Endothelial cell of umbilical vein (primary cell): ENCODE data around the gene UBE2Q2. TPM values are rescaled to one million over a fixed set of nuclear protein-coding genes. Genes with fewer than 3 reads are reported as not detected.

Experiments
- BruUV-seq: library from RNA; stranded (reverse); fragments of 400-500 nt; replicated peaks from 2 replicates; lab custom pipeline; 2021; lab: Mats Ljungman, UMichigan
- CTCF ChIA-PET: fragments of 300-600, 350-600 bp; sonication (Branson Sonifier 250); formaldehyde crosslinking; loops from one replicate; lab custom pipeline; 2021; ENCODE audit warnings: antibody characterized with exemption, inconsistent platforms; lab: Charles Lee
- POLR2A ChIA-PET: fragments of 300-600, 350-600 bp; sonication (Branson Sonifier 250); formaldehyde crosslinking; loops from one replicate; lab custom pipeline; 2021; ENCODE audit warnings: antibody characterized with exemption, inconsistent platforms; lab: Charles Lee
- DNase-seq: peaks from one replicate; pipeline ENCODE4 v3.0.0-alpha.2; 2011; ENCODE audit warnings: low read depth, low spot score
- FAIRE-seq: peaks from 2 replicates; lab custom pipeline; 2011; peaks lifted over from hg19 to GRCh38; lab: Jason Lieb, UNC
- H2AFZ ChIP-seq: 2 replicates; pipeline ENCODE4 v1.6.0; 2012; ENCODE audit warnings: low read depth, low read length, control low read depth, inconsistent platforms
- H3K27ac ChIP-seq: 2 replicates; pipeline ENCODE4 v1.5.1; 2011; ENCODE audit warnings: low read depth, mild to moderate bottlenecking, control low read depth, low read length, moderate library complexity; ENCODE audit not compliant: insufficient read depth
- H3K27me3 ChIP-seq, 2 experiments: 2 replicates each; pipeline versions ENCODE4 v1.6.0 to v1.6.1; 2011; ENCODE audit warnings: low read length in 2 of 2, mixed read lengths in 1 of 2; ENCODE audit not compliant: control insufficient read depth in 2 of 2, insufficient read depth in 2 of 2
- H3K36me3 ChIP-seq, 2 experiments: 2 replicates in 1 of 2; 3 replicates in 1 of 2; pipeline ENCODE4 v1.5.1; 2011; ENCODE audit warnings: low read length in 2 of 2, mild to moderate bottlenecking in 1 of 2, moderate library complexity in 1 of 2; ENCODE audit not compliant: control insufficient read depth in 2 of 2, insufficient read depth in 2 of 2; ENCODE audit errors: extremely low read depth in 1 of 2
- H3K4me1 ChIP-seq: 3 replicates; pipeline ENCODE4 v1.5.1; 2011; ENCODE audit warnings: mild to moderate bottlenecking, low read length; ENCODE audit not compliant: control insufficient read depth, insufficient read depth; ENCODE audit errors: extremely low read depth
- H3K4me2 ChIP-seq: 2 replicates; pipeline ENCODE4 v1.6.1; 2011; ENCODE audit warnings: low read length, control low read depth, mixed read lengths; ENCODE audit not compliant: insufficient read depth
- H3K4me3 ChIP-seq, 3 experiments: fragments of 200-600 bp in 1 of 3; sonication (generic), shearing (Covaris generic) in 1 of 3; replicated peaks in 1 of 3; 2 replicates each; pipeline ENCODE4 v1.5.1; 2011 to 2016; ENCODE audit warnings: control low read depth in 3 of 3, low read length in 3 of 3, mild to moderate bottlenecking in 2 of 3, inconsistent platforms in 1 of 3, low read depth in 1 of 3, moderate library complexity in 1 of 3; ENCODE audit not compliant: insufficient read depth in 1 of 3
- H3K79me2 ChIP-seq: 2 replicates; pipeline ENCODE4 v1.6.0; 2012; ENCODE audit warnings: low read length, inconsistent platforms; ENCODE audit not compliant: control insufficient read depth, insufficient read depth
- H3K9ac ChIP-seq: replicated peaks from 2 replicates; pipeline ENCODE3; 2011; ENCODE audit warnings: low read length, control low read depth; ENCODE audit not compliant: insufficient read depth; ENCODE audit errors: extremely low read depth
- H3K9me1 ChIP-seq: replicated peaks from 3 replicates; pipeline ENCODE4 v1.6.0; 2011; ENCODE audit warnings: mild to moderate bottlenecking, low read length; ENCODE audit not compliant: control insufficient read depth, insufficient read depth; ENCODE audit errors: extremely low read depth
- H3K9me3 ChIP-seq: replicated peaks from 2 replicates; pipeline ENCODE4 v1.5.1; 2012; ENCODE audit warnings: low read length, inconsistent platforms; ENCODE audit not compliant: control insufficient read depth, insufficient read depth
- H4K20me1 ChIP-seq: replicated peaks from 2 replicates; pipeline ENCODE3; 2011; ENCODE audit warnings: mild to moderate bottlenecking, low read length; ENCODE audit not compliant: control insufficient read depth, insufficient read depth; ENCODE audit errors: extremely low read depth
- CTCF ChIP-seq, 2 donors: IDR thresholded peaks; 1 replicate in 1 of 2; 2 replicates in 1 of 2; pipeline ENCODE4 v1.5.1; 2011; ENCODE audit warnings: low read length in 2 of 2, mild to moderate bottlenecking in 2 of 2, moderate library complexity in 2 of 2, control low read depth in 1 of 2, inconsistent platforms in 1 of 2, low read depth in 1 of 2; ENCODE audit not compliant: insufficient read depth in 1 of 2; ENCODE audit errors: extremely low read depth in 1 of 2
- EZH2 ChIP-seq: IDR thresholded peaks from 2 replicates; pipeline ENCODE4 v1.6.1; 2012; ENCODE audit warnings: borderline replicate concordance, low read depth, mild to moderate bottlenecking, moderate library complexity, low read length, inconsistent platforms; ENCODE audit not compliant: severe bottlenecking
- FOS ChIP-seq: IDR thresholded peaks from 2 replicates; pipeline ENCODE4 v1.6.1; 2011; ENCODE audit warnings: mild to moderate bottlenecking, low read length, moderate library complexity, borderline replicate concordance; ENCODE audit not compliant: insufficient read depth
- GATA2 ChIP-seq: IDR thresholded peaks from 2 replicates; pipeline ENCODE4 v1.7.0; 2011; ENCODE audit warnings: low read depth, mild to moderate bottlenecking, moderate library complexity, mixed read lengths, low read length; ENCODE audit not compliant: insufficient read length, insufficient read depth
- JUN ChIP-seq: IDR thresholded peaks from 2 replicates; pipeline ENCODE4 v1.6.1; 2011; ENCODE audit warnings: borderline replicate concordance, low read depth; ENCODE audit not compliant: insufficient read length, insufficient read depth
- MAX ChIP-seq: IDR thresholded peaks from 2 replicates; pipeline ENCODE4 v1.6.1; 2011; ENCODE audit not compliant: insufficient read depth, insufficient read length
- MYC ChIP-seq: IDR thresholded peaks from one replicate; pipeline ENCODE4 v1.6.1; 2011; ENCODE audit warnings: mild to moderate bottlenecking, low read depth, low read length
- POLR2A ChIP-seq: IDR thresholded peaks from 2 replicates; pipeline ENCODE4 v1.6.1; 2012; ENCODE audit warnings: low read depth, mild to moderate bottlenecking, control low read depth, low read length
- POLR2AphosphoS5 ChIP-seq: IDR thresholded peaks from 2 replicates; pipeline ENCODE4 v1.6.1; 2012; ENCODE audit warnings: low read depth, mild to moderate bottlenecking, control low read depth, low read length, moderate library complexity; ENCODE audit not compliant: insufficient read depth
- dilution Hi-C: fragments of 300-500 bp; cut with MboI; formaldehyde crosslinking; loops from one replicate; pipeline ENCODE4 v1.15.0; 2019; ENCODE audit warnings: low sequenced_read_pairs; ENCODE audit not compliant: extremely low pct_ligation_motif_present
- intact Hi-C: fragments of 100-400 bp; cut with micrococcal nuclease; formaldehyde crosslinking; loops from one replicate; pipeline ENCODE4 v1.10.0; 2022
- polyA plus RNA-seq, 4 experiments: library from polyadenylated mRNA; depleted of rRNA in 3 of 4; stranded (reverse) in 3 of 4; unstranded in 1 of 4; fragments of >200 nt; gene quantifications; 2 replicates each; pipeline versions ENCODE4 v1.2.1 to v1.2.3, GENCODE V29; 2011 to 2012; ENCODE audit warnings: missing spikeins in 1 of 4
- total RNA-seq: library from RNA; stranded (reverse); gene quantifications from 2 replicates; pipeline ENCODE4 v1.2.3, GENCODE V29; 2021

UBE2Q2 gene
- total and polyA plus RNA-seq, 2 donors (not counting 3 experiments of a cell fraction or from before 2014, with no cell fraction given) = 12.9 to 32.8 TPM

- DNase-seq (no peak), FAIRE-seq (no peak)
- Histone ChIP-seq H3K36me3 (no peaks in the 10 kb centered on the region), H2AFZ (no peak overlapping the region), H3K27ac (no peak overlapping the region), H3K4me3 (no peak overlapping the region), H3K9me3 (no peaks in the 10 kb centered on the region), H3K4me2 (no peak overlapping the region), H3K27me3 (peaks cover 0 to 1% of the 10 kb centered on the region in 2 experiments), H3K9me1 (no peaks in the 10 kb centered on the region), H3K9ac (no peak overlapping the region), H3K4me1 (peaks cover 13% of the 10 kb centered on the region), H4K20me1 (no peaks in the 10 kb centered on the region), H3K79me2 (no peaks in the 10 kb centered on the region)
- TF ChIP-seq EZH2 (no peak), CTCF (IDR thresholded peaks at IDR 0.05; ENCODE audit: extremely low read depth in 1 of 2, insufficient read depth in 1 of 2, low read depth in 1 of 2, low read length in 2 of 2) (no peak), MYC (no peak), JUN (no peak), MAX (no peak), POLR2A (no peak), FOS (no peak), GATA2 (no peak), POLR2AphosphoS5 (no peak)
- intact Hi-C loops (no loop called here), dilution Hi-C loops (no loop called here)
- no TSS peak for BruUV-seq
- ChIA-PET CTCF (interaction anchor here (1.0 to 1.3 kb wide), 2 partner anchors 14 to 37 kb away, joined by 3 read pairs; no protein-coding TSS in a partner anchor), POLR2A (no interaction called here)
Observed at GRCh38 chr15:75822685-75823278, 20.5 kb upstream of the UBE2Q2 start.
